Astrocyte (in vitro differentiated cells and primary cell): ENCODE measurements around the gene SFTPB. TPM values are rescaled to one million over a fixed set of nuclear protein-coding genes. Genes with fewer than 3 reads are reported as not detected.
A peak's percentile ranks its signal among the peaks of the same experiment; 100 is the strongest.

ENCODE experiments used
- DNase-seq: peaks from one replicate; pipeline ENCODE4 v3.0.0-alpha.2; 2010; ENCODE audit warnings: low read depth
- FAIRE-seq: peaks from 2 replicates; lab custom pipeline; 2011; peaks lifted over from hg19 to GRCh38; lab: Jason Lieb, UNC
- H2AFZ ChIP-seq: 2 replicates; pipeline ENCODE4 v1.6.0; 2012; ENCODE audit warnings: low read depth, low read length, inconsistent platforms
- H3K27ac ChIP-seq: 2 replicates; pipeline ENCODE4 v1.5.1; 2011; ENCODE audit warnings: low read depth, low read length, inconsistent platforms
- H3K27me3 ChIP-seq: 2 replicates; pipeline ENCODE4 v1.6.0; 2011; ENCODE audit warnings: low read length, inconsistent platforms; ENCODE audit not compliant: insufficient read depth
- H3K36me3 ChIP-seq: 2 replicates; pipeline ENCODE4 v1.5.1; 2011; ENCODE audit warnings: low read length, inconsistent platforms; ENCODE audit not compliant: insufficient read depth
- H3K4me1 ChIP-seq: 2 replicates; pipeline ENCODE4 v1.5.1; 2011; ENCODE audit warnings: low read length, inconsistent platforms; ENCODE audit not compliant: insufficient read depth
- H3K4me2 ChIP-seq: 2 replicates; pipeline ENCODE4 v1.6.0; 2012; ENCODE audit warnings: low read length, inconsistent platforms
- H3K4me3 ChIP-seq: 2 replicates; pipeline ENCODE4 v1.5.1; 2011; ENCODE audit warnings: low read depth, mild to moderate bottlenecking, low read length, inconsistent platforms; ENCODE audit not compliant: insufficient read depth
- H3K79me2 ChIP-seq: 2 replicates; pipeline ENCODE4 v1.6.0; 2012; ENCODE audit warnings: mild to moderate bottlenecking, low read length, inconsistent platforms; ENCODE audit not compliant: insufficient read depth
- H3K9ac ChIP-seq: 2 replicates; pipeline ENCODE4 v1.6.0; 2012; ENCODE audit warnings: mild to moderate bottlenecking, low read length, inconsistent platforms
- H3K9me3 ChIP-seq: 2 replicates; pipeline ENCODE4 v1.5.1; 2012; ENCODE audit warnings: low read depth, mild to moderate bottlenecking, low read length, inconsistent platforms; ENCODE audit not compliant: insufficient read depth
- H4K20me1 ChIP-seq: 2 replicates; pipeline ENCODE4 v1.6.0; 2012; ENCODE audit warnings: low read length, inconsistent platforms; ENCODE audit not compliant: insufficient read depth
- H3K27ac Mint-ChIP-seq: one replicate; pipeline ENCODE4 v1.8.0; 2021; ENCODE audit warnings: mild to moderate bottlenecking, mixed read lengths; ENCODE audit not compliant: unreplicated experiment
- H3K27me3 Mint-ChIP-seq: one replicate; pipeline ENCODE4 v1.8.0; 2021; ENCODE audit warnings: low read depth, mixed read lengths; ENCODE audit not compliant: unreplicated experiment
- H3K36me3 Mint-ChIP-seq: one replicate; pipeline ENCODE4 v1.8.0; 2021; ENCODE audit warnings: low read depth, mixed read lengths; ENCODE audit not compliant: unreplicated experiment
- H3K4me1 Mint-ChIP-seq: one replicate; pipeline ENCODE4 v1.8.0; 2021; ENCODE audit warnings: low read depth, mixed read lengths; ENCODE audit not compliant: unreplicated experiment
- H3K4me3 Mint-ChIP-seq: one replicate; pipeline ENCODE4 v1.8.0; 2021; ENCODE audit warnings: mild to moderate bottlenecking, moderate library complexity, mixed read lengths; ENCODE audit not compliant: unreplicated experiment
- H3K9me3 Mint-ChIP-seq: one replicate; pipeline ENCODE4 v1.8.0; 2021; ENCODE audit warnings: mild to moderate bottlenecking, mixed read lengths; ENCODE audit not compliant: unreplicated experiment
- EZH2 ChIP-seq: IDR thresholded peaks from 2 replicates; pipeline ENCODE4 v1.6.1; 2012; ENCODE audit warnings: mild to moderate bottlenecking, low read length, inconsistent platforms; ENCODE audit not compliant: insufficient read depth
- total RNA-seq: library from RNA; stranded (reverse); gene quantifications from 2 replicates; pipeline ENCODE4 v1.2.1, GENCODE V29; 2021
- TF ChIP-seq, protein P1 (sequence below): IDR thresholded peaks from 2 replicates; pipeline ENCODE4 v1.5.1; 2011; ENCODE audit warnings: low read depth, mild to moderate bottlenecking, inconsistent platforms, low read length, moderate library complexity; ENCODE audit not compliant: insufficient read depth

The SFTPB gene
- total RNA-seq, 1 donor from 2014 or later = not detected

DNA sequence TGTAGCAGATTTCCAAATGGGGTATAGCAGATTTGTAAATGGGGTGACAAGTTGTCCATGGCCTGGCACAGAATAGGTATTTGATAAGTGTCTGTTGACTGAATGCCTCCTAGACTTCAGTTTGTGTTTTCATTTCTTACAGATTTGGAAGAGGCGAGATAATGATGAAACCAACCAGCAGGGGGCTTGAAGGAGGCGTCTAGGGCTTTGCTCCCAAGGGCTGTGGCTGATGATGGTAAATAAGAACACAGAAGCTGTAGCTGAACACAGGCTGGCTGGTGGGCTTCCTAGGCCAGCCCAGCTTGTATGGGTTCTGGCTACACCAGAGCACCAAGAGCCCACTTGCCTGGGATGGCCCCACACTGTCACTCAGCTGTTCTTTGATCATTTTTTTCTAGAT, 19.4 kb downstream of the SFTPB start:
- H3K9ac ChIP-seq = no peak overlapping the region
- TF ChIP-seq, protein P1, sequence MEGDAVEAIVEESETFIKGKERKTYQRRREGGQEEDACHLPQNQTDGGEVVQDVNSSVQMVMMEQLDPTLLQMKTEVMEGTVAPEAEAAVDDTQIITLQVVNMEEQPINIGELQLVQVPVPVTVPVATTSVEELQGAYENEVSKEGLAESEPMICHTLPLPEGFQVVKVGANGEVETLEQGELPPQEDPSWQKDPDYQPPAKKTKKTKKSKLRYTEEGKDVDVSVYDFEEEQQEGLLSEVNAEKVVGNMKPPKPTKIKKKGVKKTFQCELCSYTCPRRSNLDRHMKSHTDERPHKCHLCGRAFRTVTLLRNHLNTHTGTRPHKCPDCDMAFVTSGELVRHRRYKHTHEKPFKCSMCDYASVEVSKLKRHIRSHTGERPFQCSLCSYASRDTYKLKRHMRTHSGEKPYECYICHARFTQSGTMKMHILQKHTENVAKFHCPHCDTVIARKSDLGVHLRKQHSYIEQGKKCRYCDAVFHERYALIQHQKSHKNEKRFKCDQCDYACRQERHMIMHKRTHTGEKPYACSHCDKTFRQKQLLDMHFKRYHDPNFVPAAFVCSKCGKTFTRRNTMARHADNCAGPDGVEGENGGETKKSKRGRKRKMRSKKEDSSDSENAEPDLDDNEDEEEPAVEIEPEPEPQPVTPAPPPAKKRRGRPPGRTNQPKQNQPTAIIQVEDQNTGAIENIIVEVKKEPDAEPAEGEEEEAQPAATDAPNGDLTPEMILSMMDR = peak; percentile 66
- no peak for TF ChIP-seq EZH2
- no peaks in the 10 kb centered on the region for H3K9me3 Mint-ChIP-seq
- H3K4me3 Mint-ChIP-seq = no peak overlapping the region
- no peak overlapping the region for H3K27ac ChIP-seq
- H3K9me3 ChIP-seq = no peaks in the 10 kb centered on the region
- H3K79me2 ChIP-seq = no peaks in the 10 kb centered on the region
- peaks cover 3% of the 10 kb centered on the region for H4K20me1 ChIP-seq
- H3K27ac Mint-ChIP-seq = no peak overlapping the region
- H3K4me2 ChIP-seq = peak overlapping the region; percentile 40
- peaks cover 22% of the 10 kb centered on the region for H3K36me3 Mint-ChIP-seq
- peaks cover 53% of the 10 kb centered on the region for H3K36me3 ChIP-seq
- H3K27me3 ChIP-seq = no peaks in the 10 kb centered on the region
- no peak overlapping the region for H3K4me3 ChIP-seq
- H3K4me1 Mint-ChIP-seq = no peaks in the 10 kb centered on the region
- no peaks in the 10 kb centered on the region for H3K27me3 Mint-ChIP-seq
- H2AFZ ChIP-seq = no peak overlapping the region
- no peak for FAIRE-seq
- peaks cover 26% of the 10 kb centered on the region for H3K4me1 ChIP-seq
- no peak for DNase-seq

DNA sequence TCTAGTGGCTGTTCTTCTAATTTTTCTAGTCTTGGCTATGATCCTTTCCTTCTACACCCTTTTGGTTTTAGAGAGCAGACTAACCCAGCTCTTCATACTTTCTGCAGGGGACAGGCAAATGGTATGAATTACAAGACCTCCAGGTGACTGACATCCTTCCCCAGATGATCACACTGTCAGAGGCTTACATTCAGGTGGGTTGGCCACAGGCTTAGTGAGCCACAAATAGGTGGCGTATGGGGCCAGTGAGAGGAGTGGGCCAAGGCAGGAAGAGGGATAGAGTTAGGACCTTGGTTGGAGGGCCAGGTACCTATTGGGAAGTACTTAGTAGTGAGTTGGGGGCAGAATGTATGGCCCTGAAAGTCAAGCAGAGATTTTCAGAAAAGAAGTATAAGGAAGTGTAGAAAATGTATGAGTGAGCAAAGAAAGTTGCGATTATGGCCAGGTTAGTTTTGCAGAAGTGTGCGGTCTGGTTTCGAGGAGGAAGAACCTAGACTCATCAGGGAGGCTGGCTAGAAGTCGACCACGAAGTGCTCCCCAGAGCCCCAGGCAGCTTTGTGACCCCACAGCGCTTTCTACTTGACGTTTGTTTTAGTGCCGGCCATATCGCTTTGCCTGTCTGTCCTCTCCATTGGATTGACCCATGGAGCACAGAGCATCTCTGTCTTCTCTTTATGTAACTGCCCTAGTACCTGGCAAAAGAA, 20.0 kb downstream of the SFTPB start:
- Histone ChIP-seq H2AFZ (no peak overlapping the region), H3K27ac (no peak overlapping the region), H3K9me3 (no peaks in the 10 kb centered on the region), H3K36me3 (peaks cover 53% of the 10 kb centered on the region), H3K4me1 (peaks cover 23% of the 10 kb centered on the region), H3K79me2 (no peaks in the 10 kb centered on the region), H3K4me3 (no peak overlapping the region), H3K9ac (no peak overlapping the region), H3K4me2 (no peak overlapping the region), H4K20me1 (peaks cover 3% of the 10 kb centered on the region), H3K27me3 (no peaks in the 10 kb centered on the region)
- no peak for DNase-seq
- H3K27me3 Mint-ChIP-seq = no peaks in the 10 kb centered on the region
- H3K9me3 Mint-ChIP-seq = no peaks in the 10 kb centered on the region
- H3K27ac Mint-ChIP-seq = no peak overlapping the region
- peaks cover 20% of the 10 kb centered on the region for H3K36me3 Mint-ChIP-seq
- peak overlapping the region; percentile 8 for H3K4me3 Mint-ChIP-seq
- no peak for TF ChIP-seq EZH2
- TF ChIP-seq, protein P1 = no peak
- no peaks in the 10 kb centered on the region for H3K4me1 Mint-ChIP-seq
- FAIRE-seq = no peak

DNA sequence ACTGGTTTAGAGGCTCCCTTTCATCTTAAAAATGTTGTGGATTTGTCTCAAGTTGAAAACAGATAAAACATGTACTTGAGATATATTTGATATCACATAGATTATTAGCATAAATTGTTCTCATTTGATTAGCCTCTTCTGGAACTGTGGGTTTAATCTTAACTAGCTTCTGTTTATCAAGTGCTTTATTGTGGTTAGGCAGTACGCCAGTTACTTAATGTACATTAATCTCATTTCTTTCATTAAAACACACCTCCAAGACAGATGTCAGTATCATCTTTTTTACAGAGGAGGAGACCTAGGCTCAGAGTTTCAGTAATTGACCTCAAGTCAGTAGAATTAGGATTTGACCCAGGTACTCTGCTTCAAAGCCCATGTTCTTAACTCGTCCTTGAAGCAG, 21.8 kb downstream of the SFTPB start:
- peaks cover 14% of the 10 kb centered on the region for H3K36me3 Mint-ChIP-seq
- no peak overlapping the region for H3K9ac ChIP-seq
- FAIRE-seq = no peak

More for the DNA sequence above, 21.8 kb downstream of the SFTPB start:
- Histone ChIP-seq H3K27ac (no peak overlapping the region), H3K4me3 (no peak overlapping the region), H3K4me1 (peaks cover 13% of the 10 kb centered on the region), H4K20me1 (peaks cover 13% of the 10 kb centered on the region), H3K27me3 (no peaks in the 10 kb centered on the region), H3K79me2 (no peaks in the 10 kb centered on the region), H2AFZ (no peak overlapping the region), H3K9me3 (no peaks in the 10 kb centered on the region), H3K4me2 (no peak overlapping the region), H3K36me3 (peaks cover 59% of the 10 kb centered on the region)
- H3K27ac Mint-ChIP-seq = no peak overlapping the region
- H3K27me3 Mint-ChIP-seq = no peaks in the 10 kb centered on the region
- no peaks in the 10 kb centered on the region for H3K9me3 Mint-ChIP-seq
- no peak for DNase-seq
- H3K4me3 Mint-ChIP-seq = no peak overlapping the region
- TF ChIP-seq, protein P1 = no peak
- TF ChIP-seq EZH2 = no peak
- H3K4me1 Mint-ChIP-seq = no peaks in the 10 kb centered on the region
